ENCODE data around the gene CUTA.

Gene CUTA

GRCh38 chr6:33417903-33418689 is at the start of gene CUTA:
TSS of gene CUTA (minus strand) at chr6:33418107. CDS start at chr6:33418000, 107 bp downstream.
- DNase-seq (ENCODE audit: low read depth) = peak; percentile 100

GRCh38 chr6:33467091-33467490 is 49.2 kb upstream of the CUTA start:
- DNase-seq (ENCODE audit: low read depth) = no peak

- no peak for DNase-seq (ENCODE audit: low read depth)
These were observed 48.3 kb upstream of the CUTA start for GRCh38 chr6:33466075-33466735.

- no peak for DNase-seq (ENCODE audit: low read depth)
These were observed 41.3 kb upstream of the CUTA start for GRCh38 chr6:33459226-33459625.

- DNase-seq (ENCODE audit: low read depth) = no peak
These were observed 40.8 kb upstream of the CUTA start for GRCh38 chr6:33458676-33459075.

- DNase-seq (ENCODE audit: low read depth) = no peak
These were observed 38.2 kb upstream of the CUTA start for GRCh38 chr6:33456156-33456555.

- no peak for DNase-seq (ENCODE audit: low read depth)
These were observed 37.1 kb upstream of the CUTA start for GRCh38 chr6:33455051-33455450.

GRCh38 chr6:33454009-33454946 is 36.4 kb upstream of the CUTA start, which contains the start of gene ZBTB9:
TSS of gene ZBTB9 (plus strand) at chr6:33454576. CDS start at chr6:33455101, 525 bp downstream.
- DNase-seq (ENCODE audit: low read depth) = peak; percentile 94

GRCh38 chr6:33453393-33454008 is 35.6 kb upstream of the CUTA start:
- DNase-seq (ENCODE audit: low read depth) = no peak

GRCh38 chr6:33452496-33452895 is 34.6 kb upstream of the CUTA start:
- DNase-seq (ENCODE audit: low read depth) = no peak

GRCh38 chr6:33451606-33452005 is 33.7 kb upstream of the CUTA start:
- no peak for DNase-seq (ENCODE audit: low read depth)

GRCh38 chr6:33450434-33450833 is 32.5 kb upstream of the CUTA start:
- DNase-seq (ENCODE audit: low read depth) = no peak

- DNase-seq (ENCODE audit: low read depth) = no peak
These were observed 28.4 kb upstream of the CUTA start for GRCh38 chr6:33446356-33446755.

- DNase-seq (ENCODE audit: low read depth) = no peak
These were observed 27.3 kb upstream of the CUTA start for GRCh38 chr6:33445119-33445603.

GRCh38 chr6:33443619-33444504 is 26.0 kb upstream of the CUTA start:
- no peak for DNase-seq (ENCODE audit: low read depth)

GRCh38 chr6:33443025-33443424 is 25.1 kb upstream of the CUTA start:
- no peak for DNase-seq (ENCODE audit: low read depth)

- no peak for DNase-seq (ENCODE audit: low read depth)
These were observed 24.4 kb upstream of the CUTA start for GRCh38 chr6:33442283-33442682.

GRCh38 chr6:33441457-33441856 is 23.6 kb upstream of the CUTA start:
- DNase-seq (ENCODE audit: low read depth) = no peak

GRCh38 chr6:33440649-33441309 is 22.9 kb upstream of the CUTA start:
- no peak for DNase-seq (ENCODE audit: low read depth)

Data from T-helper 22 cell (primary cell).